ENCODE results near the gene ANKFN1.

ANKFN1 gene, protein sequence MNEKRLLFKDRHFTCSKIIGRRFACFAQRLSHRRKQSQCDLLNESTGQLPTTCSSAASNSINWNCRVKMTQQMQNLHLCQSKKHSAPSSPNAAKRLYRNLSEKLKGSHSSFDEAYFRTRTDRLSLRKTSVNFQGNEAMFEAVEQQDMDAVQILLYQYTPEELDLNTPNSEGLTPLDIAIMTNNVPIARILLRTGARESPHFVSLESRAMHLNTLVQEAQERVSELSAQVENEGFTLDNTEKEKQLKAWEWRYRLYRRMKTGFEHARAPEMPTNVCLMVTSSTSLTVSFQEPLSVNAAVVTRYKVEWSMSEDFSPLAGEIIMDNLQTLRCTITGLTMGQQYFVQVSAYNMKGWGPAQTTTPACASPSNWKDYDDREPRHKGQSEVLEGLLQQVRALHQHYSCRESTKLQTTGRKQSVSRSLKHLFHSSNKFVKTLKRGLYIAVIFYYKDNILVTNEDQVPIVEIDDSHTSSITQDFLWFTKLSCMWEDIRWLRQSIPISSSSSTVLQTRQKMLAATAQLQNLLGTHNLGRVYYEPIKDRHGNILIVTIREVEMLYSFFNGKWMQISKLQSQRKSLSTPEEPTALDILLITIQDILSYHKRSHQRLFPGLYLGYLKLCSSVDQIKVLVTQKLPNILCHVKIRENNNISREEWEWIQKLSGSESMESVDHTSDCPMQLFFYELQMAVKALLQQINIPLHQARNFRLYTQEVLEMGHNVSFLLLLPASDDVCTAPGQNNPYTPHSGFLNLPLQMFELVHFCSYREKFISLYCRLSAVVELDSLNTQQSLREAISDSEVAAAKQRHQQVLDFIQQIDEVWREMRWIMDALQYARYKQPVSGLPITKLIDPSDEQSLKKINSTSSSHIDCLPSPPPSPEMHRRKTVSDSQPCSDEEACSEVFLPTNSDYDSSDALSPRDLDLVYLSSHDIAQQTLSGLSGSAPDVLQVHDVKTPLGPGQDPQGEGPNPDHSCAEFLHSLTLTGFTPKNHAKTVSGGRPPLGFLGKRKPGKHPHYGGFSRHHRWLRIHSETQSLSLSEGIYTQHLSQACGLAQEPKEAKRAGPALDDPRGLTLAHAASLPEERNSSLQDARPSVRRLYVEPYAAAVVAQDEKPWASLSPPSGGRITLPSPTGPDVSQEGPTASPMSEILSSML
- 0 to 0.13 (median 0) reads per million in 9 experiments for total RNA-seq

- DNase-seq (no peak), ATAC-seq (replicated peaks) (no peak)
- no peaks in the 10 kb centered on the region for H3K36me3 Mint-ChIP-seq (ENCODE audit: insufficient read depth)
- no peaks in the 10 kb centered on the region for H3K9me3 Mint-ChIP-seq
- H3K27me3 Mint-ChIP-seq, result peaks cover 0 to 1% of the 10 kb centered on the region in 2 donors
- no peak within 1 kb of the TSS for H3K4me3 Mint-ChIP-seq
- H3K27ac Mint-ChIP-seq, result no peak within 1 kb of the TSS
- no peaks in the 10 kb centered on the region for H3K4me1 Mint-ChIP-seq (ENCODE audit: low read depth in 2 of 2)
Measured at GRCh38 chr17:56152874-56153602, at the start of gene ANKFN1. Gene ANKFN1, plus strand, starts transcription at chr17:56153475. Its CDS starts 59,193 bp downstream, at chr17:56212668.

DNA sequence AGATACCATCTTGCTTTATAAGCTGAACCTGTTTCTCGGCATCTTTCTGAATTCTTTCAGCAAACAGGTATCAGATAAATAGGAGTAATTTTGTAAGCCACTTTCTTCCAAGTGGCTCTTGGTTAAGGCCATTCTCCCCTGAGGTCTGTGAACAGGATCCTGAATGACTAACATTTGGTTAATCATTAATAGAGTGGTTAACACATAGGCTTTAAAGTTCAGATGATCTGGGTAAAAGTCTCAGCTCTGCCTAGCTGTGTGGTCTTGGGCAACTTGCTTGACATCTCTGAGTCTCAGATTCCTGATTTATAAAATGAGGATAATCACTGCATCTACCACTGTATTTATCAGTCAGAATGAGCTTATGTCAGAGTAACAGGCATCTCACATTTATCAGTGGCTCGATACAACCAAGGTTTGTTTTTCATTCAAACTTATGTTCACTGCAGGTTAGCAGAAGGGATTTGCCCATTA lies 44.4 kb upstream of the ANKFN1 start:
- Mint-ChIP-seq H3K4me3 (no peak overlapping the region), H3K36me3 (ENCODE audit: insufficient read depth) (no peaks in the 10 kb centered on the region), H3K27me3 (peaks cover 0 to 14% of the 10 kb centered on the region in 2 donors), H3K27ac (no peak overlapping the region), H3K9me3 (no peaks in the 10 kb centered on the region), H3K4me1 (ENCODE audit: low read depth in 2 of 2) (no peaks in the 10 kb centered on the region)
- DNase-seq, result no peak
- no peak for ATAC-seq (replicated peaks)

DNA sequence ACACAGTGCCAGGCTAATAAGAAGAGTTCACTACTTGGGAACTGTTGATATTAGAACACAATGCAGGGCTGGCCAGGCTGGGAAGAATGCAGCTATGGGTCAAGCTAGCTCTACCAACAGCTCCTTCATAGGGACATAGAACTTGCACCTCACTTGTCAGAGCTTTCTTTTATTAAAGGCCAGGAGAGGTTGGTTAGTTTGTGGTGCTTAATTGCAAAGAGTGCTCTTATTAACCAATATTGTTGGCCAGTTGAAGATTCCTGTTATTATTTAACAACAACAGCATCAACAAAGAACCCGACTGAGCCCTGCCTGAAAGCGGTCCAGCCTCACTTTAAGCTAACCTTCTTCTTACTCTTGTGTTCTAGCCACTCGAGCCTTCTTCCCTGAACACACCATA lies 43.4 kb upstream of the ANKFN1 start:
- H3K9me3 Mint-ChIP-seq, result no peaks in the 10 kb centered on the region
- H3K36me3 Mint-ChIP-seq (ENCODE audit: insufficient read depth), result no peaks in the 10 kb centered on the region
- H3K4me3 Mint-ChIP-seq, result no peak overlapping the region
- DNase-seq (no peak), ATAC-seq (replicated peaks) (no peak)
- no peak overlapping the region for H3K27ac Mint-ChIP-seq
- peaks cover 0 to 8% of the 10 kb centered on the region in 2 donors for H3K27me3 Mint-ChIP-seq
- no peaks in the 10 kb centered on the region for H3K4me1 Mint-ChIP-seq (ENCODE audit: low read depth in 2 of 2)

DNA sequence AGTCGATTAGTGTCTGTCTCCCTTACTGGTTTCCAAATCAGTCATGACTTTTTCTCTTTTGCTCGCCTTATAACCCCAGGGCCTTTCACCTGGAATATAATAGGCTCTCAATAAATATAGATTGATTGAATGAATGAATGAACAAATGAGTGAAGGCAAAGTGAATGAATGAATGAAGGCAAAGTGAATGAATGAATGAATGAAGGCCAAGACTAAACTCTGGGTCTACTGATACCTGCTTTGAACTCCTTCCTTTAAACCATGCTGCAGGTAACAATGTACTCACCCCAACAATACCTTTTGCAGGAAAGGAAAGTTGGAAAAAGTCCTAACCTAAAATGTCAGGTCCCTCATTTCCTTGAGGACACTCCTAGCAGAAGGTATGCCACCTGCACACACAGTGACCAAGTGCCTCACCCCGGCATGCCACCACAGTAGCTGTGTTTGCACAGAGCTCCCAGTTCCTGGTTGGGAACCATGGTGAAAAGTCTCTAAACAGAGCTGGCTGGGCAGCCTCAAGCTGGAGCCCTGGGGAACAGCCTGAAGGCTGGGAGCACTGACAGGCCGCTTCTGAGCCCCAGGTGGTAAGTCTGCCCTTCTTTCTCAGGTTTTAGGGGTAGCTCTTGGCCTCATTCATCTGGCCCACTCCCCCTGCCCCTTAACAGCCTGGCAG lies 42.7 kb upstream of the ANKFN1 start:
- H3K27me3 Mint-ChIP-seq, result peaks cover 0 to 7% of the 10 kb centered on the region in 2 donors
- DNase-seq (no peak), ATAC-seq (replicated peaks) (no peak)
- H3K4me1 Mint-ChIP-seq (ENCODE audit: low read depth in 2 of 2), result no peaks in the 10 kb centered on the region
- H3K27ac Mint-ChIP-seq, result no peak overlapping the region
- H3K4me3 Mint-ChIP-seq, result no peak overlapping the region
- no peaks in the 10 kb centered on the region for H3K9me3 Mint-ChIP-seq
- H3K36me3 Mint-ChIP-seq (ENCODE audit: insufficient read depth), result no peaks in the 10 kb centered on the region

GRCh38 chr17:56111706-56112485 lies 41.4 kb upstream of the ANKFN1 start:
- Mint-ChIP-seq H3K27ac (no peak overlapping the region), H3K4me1 (ENCODE audit: low read depth in 2 of 2) (no peaks in the 10 kb centered on the region), H3K27me3 (peaks cover 0 to 7% of the 10 kb centered on the region in 2 donors), H3K9me3 (no peaks in the 10 kb centered on the region), H3K36me3 (ENCODE audit: insufficient read depth) (no peaks in the 10 kb centered on the region), H3K4me3 (no peak overlapping the region)
- no peak for ATAC-seq (replicated peaks)
- no peak for DNase-seq

DNA sequence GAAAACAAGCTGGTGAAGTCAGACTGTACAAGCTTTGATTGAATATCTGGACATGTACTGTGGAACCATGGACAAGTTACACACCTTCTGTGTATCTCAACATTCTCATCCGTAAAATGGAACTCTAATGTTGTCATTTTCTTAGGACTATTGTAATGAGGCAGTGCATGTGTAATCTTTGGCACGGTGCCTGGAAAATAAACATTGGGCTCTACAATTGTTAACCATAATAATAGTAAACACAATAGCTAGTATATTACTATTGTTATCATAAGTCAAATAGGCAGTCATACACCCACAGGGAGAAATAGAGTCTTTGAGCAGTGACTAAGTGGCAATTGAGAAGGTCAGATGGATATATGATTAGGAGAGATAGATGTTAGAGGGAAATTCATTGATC lies 39.8 kb upstream of the ANKFN1 start:
- Mint-ChIP-seq H3K4me1 (ENCODE audit: low read depth in 2 of 2) (no peaks in the 10 kb centered on the region), H3K4me3 (no peak overlapping the region), H3K9me3 (no peaks in the 10 kb centered on the region), H3K27me3 (peaks cover 0 to 3% of the 10 kb centered on the region in 2 donors), H3K27ac (no peak overlapping the region), H3K36me3 (ENCODE audit: insufficient read depth) (no peaks in the 10 kb centered on the region)
- ATAC-seq (replicated peaks) (no peak), DNase-seq (no peak)

DNA sequence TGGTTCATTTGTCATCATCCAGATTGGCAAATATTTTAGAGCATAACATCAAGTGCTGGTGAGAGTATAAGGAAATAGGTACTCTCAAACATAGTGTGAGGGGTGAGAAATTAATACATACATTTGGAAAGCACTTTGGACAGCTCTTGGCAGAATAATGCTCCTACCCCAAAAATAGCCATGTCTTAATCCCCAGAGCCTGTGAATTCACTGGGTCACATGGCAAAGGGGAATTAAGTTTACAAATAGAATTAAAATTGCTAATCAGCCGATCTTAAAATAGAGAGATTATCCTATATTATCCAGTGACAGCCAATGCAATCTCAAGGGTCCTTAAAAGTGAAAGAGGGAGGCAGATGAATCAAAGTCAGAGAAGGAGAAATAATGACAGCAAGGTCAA lies 38.8 kb upstream of the ANKFN1 start:
- ATAC-seq (replicated peaks), result no peak
- Mint-ChIP-seq H3K36me3 (ENCODE audit: insufficient read depth) (no peaks in the 10 kb centered on the region), H3K9me3 (no peaks in the 10 kb centered on the region), H3K27me3 (no peaks in the 10 kb centered on the region), H3K4me3 (no peak overlapping the region), H3K4me1 (ENCODE audit: low read depth in 2 of 2) (no peaks in the 10 kb centered on the region), H3K27ac (no peak overlapping the region)
- no peak for DNase-seq

- DNase-seq (no peak), ATAC-seq (replicated peaks) (no peak)
- no peaks in the 10 kb centered on the region for H3K9me3 Mint-ChIP-seq
- no peaks in the 10 kb centered on the region for H3K36me3 Mint-ChIP-seq (ENCODE audit: insufficient read depth)
- H3K27me3 Mint-ChIP-seq, result no peaks in the 10 kb centered on the region
- no peak overlapping the region for H3K4me3 Mint-ChIP-seq
- no peaks in the 10 kb centered on the region for H3K4me1 Mint-ChIP-seq (ENCODE audit: low read depth in 2 of 2)
- H3K27ac Mint-ChIP-seq, result no peak overlapping the region
Measured at GRCh38 chr17:56119191-56119590, 34.1 kb upstream of the ANKFN1 start.

DNA sequence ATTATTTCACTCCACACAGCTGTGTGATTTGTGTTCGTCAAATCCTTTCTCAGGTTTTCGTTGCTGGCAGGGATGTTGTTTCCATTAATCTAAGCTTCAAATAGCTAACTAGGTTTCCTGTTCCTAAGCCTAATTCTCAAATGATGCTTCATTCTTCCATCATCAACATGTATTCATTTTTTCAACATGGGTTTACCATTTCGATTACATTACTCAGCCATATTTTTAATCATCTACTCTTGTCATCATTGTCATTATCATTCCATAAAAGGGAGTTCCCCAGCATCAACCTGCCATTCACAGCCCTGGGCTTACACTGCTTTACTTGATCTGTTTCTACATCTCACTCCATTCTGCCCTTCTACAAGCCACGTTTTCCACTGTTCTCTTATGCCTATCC lies 33.3 kb upstream of the ANKFN1 start:
- Mint-ChIP-seq H3K4me3 (no peak overlapping the region), H3K9me3 (no peaks in the 10 kb centered on the region), H3K4me1 (ENCODE audit: low read depth in 2 of 2) (no peaks in the 10 kb centered on the region), H3K36me3 (ENCODE audit: insufficient read depth) (no peaks in the 10 kb centered on the region), H3K27ac (no peak overlapping the region), H3K27me3 (peaks cover 1 to 4% of the 10 kb centered on the region in 2 donors)
- DNase-seq (no peak), ATAC-seq (replicated peaks) (no peak)

GRCh38 chr17:56121191-56122051 lies 31.9 kb upstream of the ANKFN1 start:
- Mint-ChIP-seq H3K27ac (no peak overlapping the region), H3K27me3 (peaks cover 10 to 13% of the 10 kb centered on the region in 2 donors), H3K36me3 (ENCODE audit: insufficient read depth) (no peaks in the 10 kb centered on the region), H3K4me1 (ENCODE audit: low read depth in 2 of 2) (no peaks in the 10 kb centered on the region), H3K4me3 (no peak overlapping the region), H3K9me3 (no peaks in the 10 kb centered on the region)
- DNase-seq (no peak), ATAC-seq (replicated peaks) (no peak)
